ENCODE data around the gene MEGF6.
"Not testable (repeated sequence)": the region's sequence is repeated elsewhere in the genome, so short reads cannot be mapped to it uniquely, and the experiment has no call there.

The MEGF6 gene

DNA sequence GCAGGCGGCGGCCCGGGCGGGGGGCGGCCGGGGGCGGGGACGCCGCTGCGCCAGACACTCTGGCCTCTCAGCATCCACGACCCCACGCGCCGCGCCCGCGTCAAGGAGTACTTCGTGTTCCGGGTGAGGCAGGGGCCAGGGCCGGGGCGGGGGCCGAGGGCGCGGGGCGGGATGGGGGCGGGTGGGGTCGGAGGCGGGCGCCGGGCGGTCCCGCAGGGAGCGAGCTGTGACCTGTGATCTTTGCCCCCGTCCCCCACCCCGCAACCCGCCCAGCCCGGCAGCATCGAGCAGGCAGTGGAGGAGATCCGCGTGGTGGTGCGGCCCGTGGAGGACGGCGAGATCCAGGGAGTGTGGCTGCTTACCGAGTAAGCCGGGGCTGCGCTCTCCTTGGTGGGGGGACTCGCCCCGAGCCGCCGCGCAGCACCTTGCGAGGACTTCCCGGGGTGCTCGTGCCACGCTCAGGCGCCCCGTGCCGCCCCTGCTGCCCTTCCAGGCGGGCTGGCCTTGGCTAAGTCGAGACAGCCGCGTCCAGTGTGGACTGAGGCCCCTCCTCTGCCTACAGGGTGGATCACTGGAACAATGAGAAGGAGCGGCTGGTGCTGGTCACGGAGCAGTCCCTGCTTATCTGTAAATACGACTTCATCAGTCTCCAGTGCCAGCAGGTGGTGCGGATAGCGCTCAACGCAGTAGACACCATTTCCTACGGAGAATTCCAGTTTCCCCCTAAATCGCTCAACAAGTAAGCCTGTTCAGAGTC, 14.0 kb upstream of the MEGF6 start:
- no peak for FAIRE-seq
- TF ChIP-seq POLR2AphosphoS5 (IDR thresholded peaks at IDR 0.05; ENCODE audit: low read depth, low read length) = no peak
- no peak for TF ChIP-seq TAF1 (IDR thresholded peaks at IDR 0.05; ENCODE audit: borderline replicate concordance, low read depth, low read length)
- TF ChIP-seq POLR2A (IDR thresholded peaks at IDR 0.05; ENCODE audit: low read depth, low read length) = no peak
- DNase-seq (ENCODE audit: insufficient read length) = no peak

DNA sequence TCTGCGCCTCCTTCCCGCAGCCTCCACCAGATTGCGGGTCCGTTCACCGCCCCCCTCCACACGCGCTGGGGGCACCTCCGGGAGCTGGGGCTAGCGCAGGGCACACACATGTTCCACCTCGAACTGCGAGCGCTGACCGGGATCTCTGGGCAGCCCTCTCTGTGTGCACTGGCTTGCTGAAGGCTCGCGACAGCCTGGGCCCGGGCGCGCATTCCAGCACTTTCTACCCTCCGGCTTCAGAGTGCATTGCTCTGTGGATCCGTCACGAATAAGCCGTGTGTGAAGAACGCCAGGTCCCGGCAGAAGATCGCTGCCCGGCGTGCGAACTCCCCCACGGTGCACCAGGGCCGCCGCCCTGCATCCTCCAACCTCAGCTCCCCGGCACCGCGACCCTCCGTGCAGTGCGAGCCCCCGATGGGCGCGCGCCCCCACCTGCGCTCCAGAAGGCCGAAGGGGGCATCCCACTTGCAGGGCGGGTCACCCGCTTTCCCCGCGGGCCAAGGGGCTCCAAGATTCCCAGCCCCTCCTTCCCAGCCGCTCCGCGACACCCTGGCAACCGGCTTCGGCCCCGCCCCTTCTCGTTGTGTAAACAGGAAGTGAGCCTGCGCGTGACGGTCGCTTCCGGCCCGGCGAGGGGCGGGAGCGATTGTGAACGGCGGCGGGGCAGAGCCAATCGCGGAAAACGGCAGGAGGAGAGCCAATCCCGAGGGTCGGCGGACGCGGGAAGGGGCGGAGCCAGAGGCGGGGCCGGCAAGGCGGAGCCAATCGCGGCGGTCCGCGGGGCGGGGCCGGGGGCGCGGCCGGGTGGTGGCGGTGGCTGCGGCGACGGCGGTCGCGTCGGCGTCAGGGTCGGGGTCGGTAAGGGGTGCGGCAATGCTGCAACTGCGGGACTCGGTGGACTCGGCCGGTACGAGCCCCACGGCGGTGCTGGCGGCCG, 13.2 kb upstream of the MEGF6 start, which contains the start of gene TPRG1L:
Gene TPRG1L (plus strand): TSS at position 816 of the 937 bp plus-strand sequence. CDS start 58 bp downstream, at position 874.
- FAIRE-seq (peak; percentile 98), DNase-seq (ENCODE audit: insufficient read length) (peak; percentile 99)
- TF ChIP-seq POLR2A (IDR thresholded peaks at IDR 0.05; ENCODE audit: low read depth, low read length) = no peak
- TF ChIP-seq POLR2AphosphoS5 (IDR thresholded peaks at IDR 0.05; ENCODE audit: low read depth, low read length) = no peak
- no peak for TF ChIP-seq TAF1 (IDR thresholded peaks at IDR 0.05; ENCODE audit: borderline replicate concordance, low read depth, low read length)

GRCh38 chr1:3623441-3624199, 12.3 kb upstream of the MEGF6 start:
- no peak for FAIRE-seq
- DNase-seq (ENCODE audit: insufficient read length) = no peak

DNA sequence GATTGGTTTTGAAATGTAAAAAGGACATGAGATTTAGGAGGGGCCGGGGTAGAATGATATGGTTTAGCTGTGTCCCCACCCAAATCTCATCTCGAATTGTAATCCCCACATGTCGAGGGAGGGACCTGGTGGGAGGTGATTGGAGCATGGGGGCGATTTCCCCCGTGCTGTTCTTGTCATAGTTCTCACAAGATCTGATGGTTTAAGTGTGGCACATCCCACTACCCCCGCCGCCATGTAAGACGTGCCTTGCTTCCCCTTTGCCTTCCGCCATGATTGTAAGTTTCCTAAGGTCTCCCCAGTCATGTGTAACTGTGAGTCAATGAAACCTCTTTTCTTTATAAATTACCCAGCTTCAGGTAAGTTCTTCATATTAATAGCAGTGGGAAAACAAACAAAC, 10.8 kb upstream of the MEGF6 start:
- not testable (repeated sequence) for FAIRE-seq; DNase-seq (ENCODE audit: insufficient read length)

More at GRCh38 chr1:3623441-3624199, 12.3 kb upstream of the MEGF6 start:
- no peak for TF ChIP-seq TAF1 (IDR thresholded peaks at IDR 0.05; ENCODE audit: borderline replicate concordance, low read depth, low read length)
- no peak for TF ChIP-seq POLR2A (IDR thresholded peaks at IDR 0.05; ENCODE audit: low read depth, low read length)
- no peak for TF ChIP-seq POLR2AphosphoS5 (IDR thresholded peaks at IDR 0.05; ENCODE audit: low read depth, low read length)

DNA sequence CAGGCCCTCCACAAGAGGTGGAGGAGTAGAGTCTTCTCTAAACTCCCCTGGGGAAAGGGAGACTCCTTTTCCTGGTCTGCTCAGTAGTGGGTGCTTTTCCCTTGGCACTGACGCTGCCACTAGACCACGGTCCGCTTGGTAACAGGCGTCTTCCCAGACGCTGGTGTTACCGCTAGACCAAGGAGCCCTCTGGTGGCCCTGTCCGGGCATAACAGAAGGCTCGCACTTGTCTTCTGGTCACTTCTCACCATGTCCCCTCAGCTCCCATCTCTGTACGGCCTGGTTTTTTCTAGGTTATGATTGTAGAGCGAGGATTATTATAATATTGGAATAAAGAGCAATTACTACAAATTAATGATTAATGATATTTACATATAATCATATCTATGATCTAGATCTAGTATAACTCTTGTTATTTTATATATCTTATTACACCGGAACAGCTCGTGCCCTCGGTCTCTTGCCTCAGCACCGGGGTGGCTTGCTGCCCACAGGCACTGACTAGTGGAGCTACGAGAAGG, 9.9 kb upstream of the MEGF6 start:
- DNase-seq (ENCODE audit: insufficient read length); FAIRE-seq: not testable (repeated sequence)

DNA sequence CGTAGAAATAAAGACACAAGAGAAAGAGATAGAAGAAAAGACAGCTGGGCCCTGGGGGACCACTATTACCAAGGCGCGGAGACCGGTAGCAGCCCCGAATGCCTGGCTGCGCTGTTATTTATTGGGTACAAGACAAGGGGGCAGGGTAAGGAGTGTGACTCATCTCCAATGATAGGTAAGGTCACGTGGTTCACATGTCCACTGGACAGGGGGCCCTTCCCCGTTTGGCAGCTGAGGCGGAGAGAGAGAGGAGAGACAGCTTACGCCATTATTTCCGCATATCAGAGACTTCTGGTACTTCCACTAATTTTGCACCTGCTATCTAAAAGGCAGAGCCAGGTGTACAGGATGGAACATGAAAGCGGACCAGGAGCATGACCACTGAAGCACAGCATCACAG, 9.4 kb upstream of the MEGF6 start:
- no peak for TF ChIP-seq POLR2AphosphoS5 (IDR thresholded peaks at IDR 0.05; ENCODE audit: low read depth, low read length)
- TF ChIP-seq POLR2A (IDR thresholded peaks at IDR 0.05; ENCODE audit: low read depth, low read length) = no peak
- TF ChIP-seq TAF1 (IDR thresholded peaks at IDR 0.05; ENCODE audit: borderline replicate concordance, low read depth, low read length) = no peak
- DNase-seq (ENCODE audit: insufficient read length) (no peak), FAIRE-seq (no peak)

GRCh38 chr1:3618881-3619671, 7.8 kb upstream of the MEGF6 start:
- DNase-seq (ENCODE audit: insufficient read length) (peak; percentile 68), FAIRE-seq (peak; percentile 80)
- TF ChIP-seq TAF1 (IDR thresholded peaks at IDR 0.05; ENCODE audit: borderline replicate concordance, low read depth, low read length) (no peak), POLR2AphosphoS5 (IDR thresholded peaks at IDR 0.05; ENCODE audit: low read depth, low read length) (no peak), POLR2A (IDR thresholded peaks at IDR 0.05; ENCODE audit: low read depth, low read length) (no peak)

- DNase-seq (ENCODE audit: insufficient read length) (no peak), FAIRE-seq (no peak)
- TF ChIP-seq POLR2AphosphoS5 (IDR thresholded peaks at IDR 0.05; ENCODE audit: low read depth, low read length) (no peak), POLR2A (IDR thresholded peaks at IDR 0.05; ENCODE audit: low read depth, low read length) (no peak), TAF1 (IDR thresholded peaks at IDR 0.05; ENCODE audit: borderline replicate concordance, low read depth, low read length) (no peak)
These were observed 7.2 kb upstream of the MEGF6 start for GRCh38 chr1:3618531-3618880.

DNA sequence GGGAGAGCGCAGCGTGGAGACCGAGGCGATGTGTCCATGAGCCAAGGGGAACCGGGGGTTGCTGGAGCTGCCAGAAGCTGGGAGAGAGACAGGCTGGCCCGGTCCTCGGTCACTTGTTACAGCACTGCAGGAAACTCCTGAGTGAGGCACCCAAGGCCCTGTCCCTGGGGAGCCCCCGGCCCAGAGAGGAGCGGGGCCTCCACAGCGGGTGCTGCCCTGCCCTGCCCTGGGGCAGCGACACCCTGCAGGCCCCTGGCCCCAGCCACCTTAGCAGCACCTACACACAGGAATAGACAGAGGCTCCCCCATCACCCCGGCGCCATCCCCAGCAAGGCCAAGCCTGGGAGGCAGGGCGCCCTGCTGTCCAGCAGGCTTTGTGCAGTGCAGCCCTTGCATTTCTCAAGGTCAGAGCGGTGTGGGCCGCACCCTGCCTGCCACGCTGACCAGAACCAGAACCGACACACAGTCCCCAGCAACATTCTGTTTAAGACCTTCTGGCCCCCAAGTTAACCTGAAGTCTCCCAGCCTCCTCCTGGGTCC, 6.6 kb upstream of the MEGF6 start:
- no peak for FAIRE-seq
- DNase-seq (ENCODE audit: insufficient read length) = no peak
- TF ChIP-seq POLR2A (IDR thresholded peaks at IDR 0.05; ENCODE audit: low read depth, low read length) (no peak), POLR2AphosphoS5 (IDR thresholded peaks at IDR 0.05; ENCODE audit: low read depth, low read length) (no peak), TAF1 (IDR thresholded peaks at IDR 0.05; ENCODE audit: borderline replicate concordance, low read depth, low read length) (no peak)

- DNase-seq (ENCODE audit: insufficient read length) (no peak), FAIRE-seq (no peak)
- TF ChIP-seq POLR2A (IDR thresholded peaks at IDR 0.05; ENCODE audit: low read depth, low read length) (no peak), POLR2AphosphoS5 (IDR thresholded peaks at IDR 0.05; ENCODE audit: low read depth, low read length) (no peak), TAF1 (IDR thresholded peaks at IDR 0.05; ENCODE audit: borderline replicate concordance, low read depth, low read length) (no peak)
These were observed 5.6 kb upstream of the MEGF6 start for GRCh38 chr1:3616861-3617260.
